Limb (tissue), 2 donors: ENCODE data around the gene WWTR1.

Experiments
- DNase-seq, 2 donors: peaks; one replicate each; pipeline ENCODE4 v3.0.0-alpha.2; 2016; ENCODE audit errors: extremely low spot score in 2 of 2

The WWTR1 gene

DNA sequence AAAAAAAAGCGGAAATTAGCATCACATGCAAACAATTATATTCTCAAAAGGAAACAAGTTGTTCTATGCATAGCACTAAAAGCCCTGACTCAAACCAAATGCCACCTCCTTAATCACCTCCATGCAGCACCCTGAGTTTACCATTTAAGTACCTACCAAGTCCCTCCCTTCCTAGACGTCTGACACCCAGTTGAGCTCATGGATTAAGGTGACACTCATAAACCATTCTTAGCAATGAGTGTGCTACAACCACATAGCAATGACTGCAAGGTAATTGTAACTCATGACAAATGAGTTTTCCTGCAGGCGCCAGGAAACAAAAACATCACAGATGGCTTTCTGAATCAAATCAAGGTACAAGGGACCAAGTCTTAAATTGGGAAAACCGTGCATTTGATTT is 32.0 kb downstream of the WWTR1 start:
- DNase-seq: no peak

DNA sequence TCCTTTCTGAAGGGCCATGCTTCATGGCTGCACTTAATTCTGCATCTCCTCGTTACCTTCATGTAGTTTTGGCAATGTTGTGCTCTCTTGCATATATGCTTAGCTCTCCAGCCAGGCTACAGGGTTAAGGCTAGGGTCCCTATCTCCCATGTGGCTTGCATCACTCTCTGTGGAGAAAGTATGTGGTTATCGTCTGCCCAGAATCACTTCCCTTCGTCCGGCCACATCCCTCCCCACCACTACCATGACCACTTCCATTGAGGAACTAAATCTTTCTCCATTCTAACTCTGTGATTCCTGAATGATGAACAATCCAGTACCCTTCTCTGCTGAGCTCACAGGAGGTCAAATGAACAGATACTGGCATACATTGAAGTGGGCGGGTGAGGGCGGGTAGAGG is 34.0 kb downstream of the WWTR1 start:
- no peak for DNase-seq

DNA sequence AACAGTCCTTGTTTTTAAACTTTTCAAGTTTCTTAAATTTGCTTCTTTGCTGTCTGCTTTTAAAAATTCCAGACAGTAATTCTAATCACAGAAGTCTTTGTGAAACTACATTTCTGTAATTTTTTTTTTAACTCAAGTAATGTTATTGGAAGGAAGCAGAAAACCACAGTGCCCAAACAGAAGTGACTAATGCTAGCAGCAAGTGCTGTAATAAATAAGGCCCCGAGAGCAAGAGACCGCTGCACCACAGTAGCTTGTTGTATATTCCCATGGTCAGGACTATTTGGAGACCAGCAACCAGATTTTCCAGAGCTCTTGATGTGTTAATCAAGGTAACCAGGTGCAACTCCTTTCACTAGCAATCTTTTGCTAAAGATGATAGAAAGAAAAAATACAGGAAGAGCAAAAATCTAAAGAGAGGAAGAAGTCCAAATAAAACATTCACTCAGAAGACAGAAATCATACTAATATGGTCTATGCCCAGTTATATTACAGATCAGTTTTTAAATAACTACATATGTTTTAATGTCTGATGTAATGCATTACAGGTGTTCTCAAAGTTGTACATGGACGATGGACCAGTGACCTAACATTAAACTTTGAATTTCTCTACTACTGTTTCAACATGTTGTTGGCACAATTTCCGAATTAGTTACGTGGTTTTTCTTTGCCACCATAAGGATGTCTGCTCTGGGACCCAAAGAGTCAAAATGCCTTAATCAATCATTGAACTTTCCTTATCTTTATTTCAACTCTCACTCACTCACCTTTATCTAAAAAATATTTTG is 36.4 kb downstream of the WWTR1 start:
- DNase-seq: peak in 1 of 2 donors; percentile 40

DNA sequence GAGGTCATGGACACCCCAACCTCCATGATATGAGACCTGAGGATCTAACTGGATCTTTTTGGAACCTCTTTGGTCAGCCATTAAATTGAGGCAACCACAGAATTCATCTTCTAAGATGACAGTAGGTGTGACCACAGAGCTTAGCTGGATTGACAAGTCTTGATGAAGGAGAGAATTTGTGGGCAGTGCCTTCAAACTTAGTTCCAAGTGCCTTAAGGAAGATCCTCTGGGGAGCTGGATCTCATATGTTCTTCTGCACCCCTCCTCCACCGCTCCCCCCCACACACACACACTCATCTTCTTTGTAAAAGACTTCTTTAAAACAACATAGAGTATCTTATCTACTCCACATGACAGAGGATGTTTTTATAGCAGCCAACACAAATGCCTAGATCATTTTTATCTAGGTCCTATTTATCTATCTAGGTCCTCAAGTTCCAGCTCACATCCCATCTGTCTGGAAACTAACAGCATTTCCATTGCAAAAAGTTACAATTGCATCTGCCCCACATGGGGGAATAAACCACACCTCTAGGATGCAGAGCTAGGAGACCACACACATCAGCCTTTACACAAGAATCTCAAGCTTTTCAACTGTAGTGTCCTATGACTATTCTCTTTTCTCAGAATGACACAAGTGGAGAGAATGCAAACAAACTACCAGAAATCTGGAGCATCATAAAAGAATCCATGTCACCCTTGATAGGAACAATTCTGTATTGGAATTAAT is 37.4 kb downstream of the WWTR1 start:
- DNase-seq: no peak

DNA sequence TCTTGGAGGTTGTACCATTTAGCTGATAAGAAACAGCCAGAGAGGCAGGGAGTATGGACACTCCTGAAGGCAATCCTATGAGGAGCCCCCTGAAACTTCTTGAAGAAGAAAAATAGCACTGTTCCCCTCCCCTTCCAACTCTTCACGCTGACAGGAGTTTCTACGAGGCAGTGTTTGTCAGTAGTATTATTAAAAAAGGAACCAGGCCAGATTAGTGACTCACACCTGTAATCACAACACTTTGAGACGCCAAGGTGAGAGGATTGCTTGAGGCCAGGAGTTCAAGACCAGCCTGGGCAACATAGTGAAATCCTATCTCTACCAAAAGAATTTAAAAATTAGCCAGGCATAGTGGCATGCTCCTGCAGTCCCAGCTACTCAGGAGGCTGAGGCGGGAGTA is 38.7 kb downstream of the WWTR1 start:
- no peak for DNase-seq

DNA sequence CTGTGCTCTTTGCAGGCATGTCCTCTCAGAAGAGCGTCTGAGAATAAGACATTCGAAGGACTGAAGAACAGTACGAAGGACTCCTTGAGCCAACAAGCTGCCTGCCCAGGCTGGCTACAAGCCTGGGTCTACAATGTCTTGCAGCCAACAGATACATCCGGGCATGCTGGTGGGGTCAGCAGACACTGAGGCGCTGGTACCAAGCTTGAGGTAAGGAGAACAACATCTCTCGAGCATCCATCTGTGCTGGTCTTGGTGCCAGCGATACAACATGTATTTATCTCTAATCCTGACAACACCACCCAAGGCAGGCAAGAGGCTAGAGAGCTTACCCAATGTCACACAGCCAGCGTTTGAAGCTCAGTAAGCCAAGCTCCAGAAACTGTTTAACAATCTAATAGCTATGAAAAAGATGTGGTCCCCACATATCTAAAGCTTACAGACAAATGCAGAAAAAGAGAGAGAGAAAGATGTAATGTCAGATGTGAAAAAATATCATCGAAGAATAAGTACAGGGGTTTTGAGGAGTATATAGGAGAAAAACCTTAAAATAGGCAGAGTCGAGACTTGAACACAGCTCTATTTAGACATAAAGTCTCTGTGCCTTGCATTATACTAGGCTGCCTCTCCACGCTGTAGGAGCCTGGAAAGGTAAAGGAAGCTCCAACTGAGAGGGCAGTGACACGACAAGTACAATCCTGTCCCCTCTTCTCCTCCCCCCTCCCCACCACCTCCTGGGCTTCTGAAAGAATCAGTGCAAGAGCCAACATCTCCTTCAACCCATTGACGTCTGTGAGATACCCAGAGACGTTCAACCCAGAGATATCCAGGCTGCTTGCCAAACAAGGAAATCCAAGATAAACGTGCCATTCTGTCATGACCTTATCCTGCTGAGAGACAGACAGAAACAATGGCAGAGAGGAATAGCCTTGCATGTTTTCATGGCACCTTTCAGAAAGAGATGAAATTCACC is 39.4 kb downstream of the WWTR1 start:
- no peak for DNase-seq

DNA sequence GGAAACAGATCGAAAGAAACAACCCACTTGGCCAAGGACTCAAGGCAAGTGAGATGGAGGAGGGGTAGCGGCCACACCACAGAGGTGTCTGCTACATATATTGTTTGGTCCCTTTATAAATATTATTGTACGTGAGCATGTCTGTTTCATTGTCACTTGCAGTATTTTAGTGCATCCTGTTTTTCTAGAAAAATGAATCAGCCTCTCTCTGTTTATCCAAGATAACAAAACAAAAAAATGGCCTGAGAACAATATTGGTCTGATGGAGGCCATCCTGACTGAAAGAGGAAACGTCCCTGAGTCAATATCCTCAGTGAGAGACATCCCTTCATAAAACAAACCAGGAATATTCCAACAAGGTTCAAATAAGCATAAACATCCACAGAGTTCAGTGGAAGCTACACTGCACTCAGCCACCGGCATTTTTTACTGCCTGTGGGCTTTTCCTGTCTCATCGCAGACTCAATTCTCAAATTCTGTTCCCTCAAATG is 42.0 kb downstream of the WWTR1 start:
- DNase-seq: no peak

DNA sequence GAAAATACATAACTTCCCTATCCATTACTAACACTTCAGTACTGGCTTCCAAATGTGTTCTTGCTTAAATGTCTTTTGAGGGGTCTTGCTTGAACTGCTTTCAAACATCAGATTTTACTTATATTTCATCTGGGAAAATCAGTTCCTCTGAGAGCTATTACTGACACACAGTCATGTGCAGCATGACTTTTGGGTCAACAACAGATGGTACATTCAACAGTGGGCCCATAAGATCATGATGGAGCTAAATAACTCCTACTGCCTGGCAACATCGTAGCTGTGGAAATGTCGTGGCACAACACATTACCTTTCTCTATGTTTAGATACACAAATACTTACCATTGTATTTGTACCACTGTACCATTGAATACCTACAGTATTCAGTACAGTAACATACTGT is 43.8 kb downstream of the WWTR1 start:
- DNase-seq: no peak

DNA sequence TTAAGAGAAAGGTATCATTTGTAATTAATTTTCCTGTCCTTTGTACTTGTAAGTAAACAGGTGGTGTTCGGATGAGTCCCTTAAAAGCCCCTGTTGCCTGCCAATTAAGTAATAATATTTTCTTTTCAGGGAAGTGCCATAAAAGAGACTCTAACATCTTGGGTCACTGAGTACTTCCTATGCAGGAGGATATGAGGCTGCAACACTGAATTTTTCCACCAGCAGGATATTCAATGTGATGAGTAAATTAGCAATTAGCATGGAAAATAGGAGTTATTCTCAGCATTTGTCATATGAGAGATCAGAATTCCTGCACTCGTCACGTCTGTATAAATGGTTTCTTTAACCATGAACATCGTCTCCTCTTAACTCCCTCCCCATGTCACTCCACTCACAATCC is 45.4 kb downstream of the WWTR1 start:
- DNase-seq: no peak

DNA sequence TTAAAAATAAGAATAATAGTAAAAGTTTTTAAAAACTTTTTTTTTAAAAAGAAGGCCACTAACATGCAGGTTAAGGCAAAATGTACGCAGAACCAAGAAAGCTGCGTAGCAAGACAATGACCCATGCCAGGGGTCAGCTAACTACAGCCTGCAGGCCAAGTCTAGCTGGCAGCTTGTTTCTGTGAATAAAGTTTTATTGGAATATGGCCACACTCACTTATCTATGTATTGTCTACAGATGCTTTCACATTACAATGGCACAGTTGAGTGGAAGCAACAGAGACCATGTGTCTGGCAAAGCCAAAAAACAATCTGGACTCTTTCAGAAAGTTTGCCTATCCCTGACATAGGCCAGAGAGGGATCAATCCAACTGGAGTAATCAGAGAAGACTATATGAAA is 46.7 kb downstream of the WWTR1 start:
- DNase-seq: no peak

DNA sequence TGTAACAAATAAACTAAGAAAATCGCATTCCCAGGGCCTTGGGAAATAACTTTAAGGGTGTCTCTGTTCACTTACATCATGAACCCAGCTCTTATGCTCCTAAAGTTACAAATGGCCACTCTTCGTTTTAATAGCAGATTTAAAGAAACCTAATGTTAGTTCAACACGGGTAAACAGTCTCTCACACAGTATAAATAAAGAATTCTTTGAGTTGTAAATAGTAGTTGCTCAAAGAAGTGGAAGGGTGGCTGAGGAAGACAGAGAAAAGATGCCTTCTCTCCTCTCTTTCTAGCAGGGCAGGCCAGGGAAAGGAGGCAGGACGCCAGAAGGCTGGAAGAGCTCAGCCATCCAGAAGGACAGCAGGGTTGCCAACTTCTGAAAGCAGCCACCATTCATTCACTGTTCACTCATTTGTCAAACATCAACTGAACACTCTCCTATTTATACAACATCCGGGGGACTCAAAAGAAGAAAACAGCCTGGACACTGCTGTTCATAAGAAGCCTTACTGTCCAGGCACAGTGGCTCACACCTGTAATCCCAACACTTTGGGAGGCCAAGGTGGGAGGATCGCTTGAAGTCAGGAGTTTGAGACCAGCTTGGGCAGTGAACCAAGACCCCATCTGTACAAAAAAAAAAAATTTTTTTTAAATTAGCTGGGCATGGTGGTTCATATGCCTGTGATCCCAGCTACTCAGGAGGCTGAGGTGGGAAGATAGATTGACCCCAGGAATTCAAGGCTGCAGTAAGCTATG is 47.3 kb downstream of the WWTR1 start:
- no peak for DNase-seq

DNA sequence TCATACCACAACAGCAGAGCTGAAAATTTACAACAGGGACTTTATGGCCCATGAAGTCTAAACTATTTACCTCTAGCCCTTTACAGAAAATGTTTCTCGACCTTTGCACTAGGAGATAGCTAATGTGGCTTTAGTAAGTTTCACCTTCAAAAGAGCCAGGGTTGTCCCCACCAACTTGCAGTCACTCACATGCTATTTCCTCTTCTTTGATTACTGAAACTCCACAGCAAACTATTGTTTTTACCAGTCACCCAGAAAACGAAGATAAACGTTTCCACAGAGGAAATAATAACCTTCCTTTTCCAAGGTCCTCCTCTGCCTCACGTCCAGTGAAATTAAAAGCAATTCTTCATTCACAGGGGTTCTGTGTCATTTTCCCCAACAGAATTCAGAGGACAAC is 48.2 kb downstream of the WWTR1 start:
- DNase-seq: no peak

DNA sequence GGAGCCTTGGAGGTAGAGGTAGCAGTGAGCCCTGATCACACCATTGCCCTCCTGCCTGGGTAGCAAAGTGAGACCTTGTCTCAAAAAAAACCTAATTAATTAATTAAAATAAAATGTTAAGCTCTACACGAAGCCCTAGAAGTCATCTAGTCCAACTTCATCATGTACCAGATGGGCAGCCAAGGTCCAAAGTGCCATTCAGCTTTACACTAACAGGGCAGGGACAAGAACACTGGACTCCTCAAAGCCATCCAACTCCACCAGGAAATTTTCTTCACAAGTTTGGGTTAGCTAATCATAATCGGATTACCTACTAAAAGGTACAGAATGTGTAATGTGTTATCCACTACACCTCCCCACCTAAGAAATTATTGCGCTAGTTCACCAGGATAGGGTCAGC is 48.8 kb downstream of the WWTR1 start:
- no peak for DNase-seq

DNA sequence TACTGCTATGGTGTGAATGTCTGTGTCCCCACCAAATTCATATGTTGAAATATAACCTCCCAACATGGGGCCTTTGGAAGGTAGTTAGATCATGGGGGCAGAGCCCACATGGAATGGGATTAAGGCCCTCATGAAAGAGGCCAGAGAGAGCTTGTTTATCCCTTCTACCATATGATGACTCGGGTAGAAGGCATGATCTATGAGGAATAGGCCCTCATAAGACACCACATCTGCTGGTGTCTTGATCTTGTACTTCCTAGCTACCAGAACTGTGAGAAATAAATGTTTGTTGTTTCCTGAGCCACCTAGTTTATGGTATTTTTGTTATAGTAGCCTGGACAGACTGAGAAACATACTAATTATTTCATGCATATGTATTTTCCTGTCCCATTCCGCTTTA is 51.9 kb downstream of the WWTR1 start:
- DNase-seq: no peak

DNA sequence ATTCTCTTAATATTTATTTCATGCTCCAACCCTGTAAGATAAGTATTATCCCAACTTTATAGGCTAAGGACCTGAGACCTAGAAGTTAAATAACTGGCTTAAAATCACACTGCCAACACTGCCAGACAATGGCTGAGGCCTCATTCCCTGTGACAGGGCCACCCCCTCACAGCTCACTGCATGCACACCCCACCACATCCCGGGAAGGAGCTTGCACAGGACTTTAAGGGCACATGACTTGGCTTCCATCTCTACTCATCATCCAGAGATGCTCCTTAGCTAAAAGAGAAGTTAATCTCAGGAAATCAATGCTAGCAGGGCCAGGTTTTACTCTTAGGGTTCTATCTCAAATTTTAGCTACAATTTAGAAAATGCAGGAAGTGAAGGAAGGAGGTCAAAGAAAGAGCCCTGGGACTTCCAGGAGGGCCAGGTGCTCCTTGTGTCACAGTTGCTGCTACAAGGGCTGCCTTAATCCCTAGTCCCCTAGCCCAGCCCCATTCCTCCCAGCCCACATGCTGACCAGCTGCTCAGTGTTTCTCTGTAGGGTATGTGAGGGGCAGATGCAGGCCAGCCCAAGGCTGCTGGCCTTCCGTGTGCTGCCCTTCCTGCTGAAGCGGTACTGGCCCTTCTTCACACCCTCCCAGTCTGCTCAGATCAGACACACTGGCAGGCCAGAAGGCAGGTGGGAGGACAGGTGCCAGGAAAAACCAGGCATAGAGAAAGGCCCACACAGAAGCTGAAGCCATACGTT is 53.5 kb downstream of the WWTR1 start:
- no peak for DNase-seq

DNA sequence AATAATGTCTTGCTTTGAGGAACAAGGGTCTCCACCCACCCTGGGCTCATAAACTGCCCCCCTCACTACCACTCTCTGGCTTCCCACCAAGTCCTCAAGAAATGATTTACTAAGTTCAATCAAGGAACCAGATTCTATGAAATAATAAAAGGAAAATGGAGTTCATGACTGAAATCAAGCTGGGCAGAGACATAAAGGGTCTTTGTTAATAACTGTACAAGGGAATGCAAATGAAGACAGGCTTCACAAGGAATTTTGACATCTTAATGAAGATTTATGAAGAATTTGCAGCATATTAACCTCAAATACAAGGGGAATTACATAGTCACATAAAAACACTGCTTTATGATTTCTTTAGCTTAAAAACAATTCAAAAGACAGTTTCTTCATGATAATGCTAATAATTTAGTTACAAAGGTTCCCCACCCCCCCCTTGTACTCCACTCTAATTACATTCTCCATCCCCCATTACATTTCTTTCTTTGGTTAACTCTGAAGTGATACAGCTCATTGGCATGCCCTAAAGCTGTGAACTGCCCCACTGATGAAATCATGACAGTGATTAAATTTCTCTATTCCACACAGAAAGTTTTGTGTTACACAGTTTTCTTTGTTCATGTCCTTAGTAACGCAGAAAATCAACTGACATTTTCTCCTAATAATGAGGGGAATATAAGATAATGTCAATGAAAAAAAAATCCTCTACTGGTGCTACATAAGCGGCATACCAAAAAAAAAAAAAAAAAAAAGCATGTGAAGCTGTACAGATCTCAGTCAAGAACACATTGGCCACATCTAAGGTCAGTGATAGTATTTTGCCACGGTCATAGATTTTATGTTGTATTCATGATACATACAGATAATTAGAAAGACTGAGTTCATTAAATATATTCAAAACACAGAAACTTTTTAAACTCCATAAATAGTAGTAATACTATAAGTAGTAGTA is 54.4 kb downstream of the WWTR1 start:
- DNase-seq: no peak

DNA sequence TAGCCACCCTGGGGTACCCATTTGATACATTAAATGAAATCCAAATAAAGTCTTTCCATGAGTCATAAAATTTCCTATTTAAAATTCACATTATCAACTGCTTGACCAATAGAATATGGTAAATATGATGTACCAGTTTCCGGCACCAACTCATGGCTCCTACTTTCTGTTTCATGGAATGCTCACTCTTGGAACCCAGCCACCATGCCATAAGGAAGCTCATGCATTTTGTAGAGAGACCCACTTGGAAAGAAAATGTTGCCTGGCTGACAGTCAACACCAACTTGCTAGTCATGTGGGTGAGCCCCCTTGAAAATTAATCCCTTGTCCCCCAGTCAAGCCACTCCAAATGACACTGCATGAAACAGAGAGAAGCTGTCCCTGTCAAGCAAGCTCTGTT is 57.2 kb downstream of the WWTR1 start:
- no peak for DNase-seq

DNA sequence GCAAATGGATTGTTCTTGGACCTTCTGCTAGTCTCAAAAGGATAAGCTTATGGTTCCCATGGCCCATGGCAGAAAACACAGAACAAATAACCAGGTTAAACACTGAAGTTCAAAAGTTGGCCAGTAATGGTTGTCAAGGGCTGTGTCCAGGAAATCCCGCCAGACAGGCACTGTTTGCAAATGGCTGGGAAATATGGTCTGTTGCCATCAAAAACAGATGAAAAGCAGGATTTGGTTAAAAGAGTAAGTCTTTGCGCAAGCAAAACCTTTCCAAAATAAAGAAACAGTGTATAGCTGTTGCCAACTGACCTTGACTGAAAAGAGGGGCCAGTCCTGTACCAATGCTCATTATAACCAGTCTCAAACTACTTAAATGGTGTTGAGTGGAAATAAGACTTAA is 58.6 kb downstream of the WWTR1 start:
- peak in 1 of 2 donors; percentile 51 for DNase-seq

DNA sequence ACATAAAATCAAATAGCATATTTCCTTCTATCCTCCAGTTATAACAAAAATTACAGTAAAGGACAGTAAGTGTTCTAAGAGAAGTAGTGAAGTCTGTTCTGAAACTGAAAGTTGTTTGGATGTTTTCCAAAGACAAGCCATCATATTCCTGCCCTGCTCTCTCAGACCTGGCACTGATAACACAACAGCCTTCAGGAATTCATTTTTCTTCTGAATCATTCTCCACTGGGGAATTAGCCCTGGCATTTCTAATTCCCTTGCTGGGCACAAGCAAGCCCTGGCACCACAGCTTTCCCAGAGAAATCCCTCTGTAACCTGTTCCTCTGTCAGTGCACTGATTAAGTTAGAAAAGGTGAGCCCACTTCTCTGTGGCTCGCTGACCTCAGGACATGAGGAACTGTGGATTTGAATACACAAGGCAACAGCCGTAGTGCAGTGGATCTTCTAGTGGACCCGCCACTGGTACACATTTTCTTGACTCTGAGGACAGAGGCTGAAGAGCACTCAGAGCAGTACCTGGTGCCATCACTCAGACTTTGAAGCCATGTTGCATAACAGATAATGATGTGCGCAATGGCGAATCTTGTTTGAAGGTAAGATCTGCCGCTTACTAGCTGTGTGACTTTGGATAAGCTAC is 61.6 kb downstream of the WWTR1 start:
- no peak for DNase-seq
